LNCAP (cell line): ENCODE measurements around the gene TFAP2C.

ENCODE experiments used
- TF ChIP-seq, protein P1 (sequence below): fragments of 450-650 bp; IDR thresholded peaks from 2 replicates; pipeline ENCODE4 v1.5.1; 2017; ENCODE audit warnings: mild to moderate bottlenecking

TFAP2C gene

DNA sequence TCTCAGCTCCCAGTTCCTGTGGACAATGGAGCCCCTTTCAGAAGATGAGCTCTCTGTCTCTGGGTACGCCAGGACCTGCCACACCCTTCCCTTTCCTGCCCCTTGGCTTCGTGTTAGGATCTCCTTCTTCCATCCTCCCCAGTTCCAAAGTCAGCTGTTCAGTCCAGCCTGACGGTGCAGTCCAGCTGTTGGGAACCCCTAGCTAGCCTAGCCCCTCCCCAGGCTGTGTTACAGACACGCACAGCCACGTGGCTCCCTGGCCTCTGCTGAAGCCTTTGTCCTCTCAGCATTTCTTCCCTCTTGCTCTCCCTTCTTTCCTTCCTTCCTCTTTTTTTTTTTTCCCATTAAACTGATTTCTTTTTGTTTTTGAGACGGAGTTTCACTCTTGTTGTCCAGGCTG is 12.4 kb upstream of the TFAP2C start:
- TF ChIP-seq, protein P1, sequence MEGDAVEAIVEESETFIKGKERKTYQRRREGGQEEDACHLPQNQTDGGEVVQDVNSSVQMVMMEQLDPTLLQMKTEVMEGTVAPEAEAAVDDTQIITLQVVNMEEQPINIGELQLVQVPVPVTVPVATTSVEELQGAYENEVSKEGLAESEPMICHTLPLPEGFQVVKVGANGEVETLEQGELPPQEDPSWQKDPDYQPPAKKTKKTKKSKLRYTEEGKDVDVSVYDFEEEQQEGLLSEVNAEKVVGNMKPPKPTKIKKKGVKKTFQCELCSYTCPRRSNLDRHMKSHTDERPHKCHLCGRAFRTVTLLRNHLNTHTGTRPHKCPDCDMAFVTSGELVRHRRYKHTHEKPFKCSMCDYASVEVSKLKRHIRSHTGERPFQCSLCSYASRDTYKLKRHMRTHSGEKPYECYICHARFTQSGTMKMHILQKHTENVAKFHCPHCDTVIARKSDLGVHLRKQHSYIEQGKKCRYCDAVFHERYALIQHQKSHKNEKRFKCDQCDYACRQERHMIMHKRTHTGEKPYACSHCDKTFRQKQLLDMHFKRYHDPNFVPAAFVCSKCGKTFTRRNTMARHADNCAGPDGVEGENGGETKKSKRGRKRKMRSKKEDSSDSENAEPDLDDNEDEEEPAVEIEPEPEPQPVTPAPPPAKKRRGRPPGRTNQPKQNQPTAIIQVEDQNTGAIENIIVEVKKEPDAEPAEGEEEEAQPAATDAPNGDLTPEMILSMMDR = no peak

DNA sequence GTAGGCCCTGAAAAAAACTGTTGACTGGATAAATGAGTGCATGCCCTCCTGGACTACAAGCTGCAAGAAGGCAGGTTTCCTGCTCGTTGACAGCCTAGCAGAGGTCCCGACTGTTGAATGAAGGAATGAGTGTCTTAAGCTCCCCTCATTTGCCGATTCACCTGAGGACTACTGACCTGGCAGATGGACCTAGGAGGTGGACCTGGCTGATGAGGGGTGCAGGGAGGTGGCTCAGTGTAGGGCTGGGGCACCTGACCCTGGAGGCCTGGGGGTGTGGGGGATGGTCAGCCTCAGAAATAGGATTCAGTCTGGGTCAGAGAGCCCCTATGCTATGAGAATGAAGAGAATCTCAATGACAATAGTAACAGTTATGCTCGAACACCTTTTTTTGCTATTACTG is 11.6 kb upstream of the TFAP2C start:
- TF ChIP-seq, protein P1 = no peak

GRCh38 chr20:56621730-56622129 is 7.4 kb upstream of the TFAP2C start:
- TF ChIP-seq, protein P1 = no peak

GRCh38 chr20:56624786-56625681 is 4.1 kb upstream of the TFAP2C start:
- TF ChIP-seq, protein P1 = no peak

DNA sequence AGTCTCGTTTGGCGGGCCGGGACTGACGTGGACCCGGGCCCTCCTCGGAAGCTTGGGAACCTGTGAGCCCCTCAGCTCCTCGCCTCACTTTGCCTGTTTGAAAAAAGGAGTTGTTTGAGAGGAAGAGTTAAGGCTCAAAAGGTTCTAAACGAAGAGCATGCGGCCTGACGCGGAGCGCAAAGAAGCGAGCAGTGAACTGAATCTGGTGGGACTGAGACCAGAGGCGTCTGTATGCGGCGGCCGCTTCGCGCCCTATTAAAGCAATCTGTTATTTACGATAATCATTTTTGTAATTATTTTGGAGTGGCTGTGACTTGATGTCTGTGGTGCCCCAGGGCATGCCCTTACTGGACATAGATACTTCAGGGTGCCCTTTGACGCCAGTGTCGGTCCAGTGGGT is 3.3 kb upstream of the TFAP2C start:
- TF ChIP-seq, protein P1 = no peak

DNA sequence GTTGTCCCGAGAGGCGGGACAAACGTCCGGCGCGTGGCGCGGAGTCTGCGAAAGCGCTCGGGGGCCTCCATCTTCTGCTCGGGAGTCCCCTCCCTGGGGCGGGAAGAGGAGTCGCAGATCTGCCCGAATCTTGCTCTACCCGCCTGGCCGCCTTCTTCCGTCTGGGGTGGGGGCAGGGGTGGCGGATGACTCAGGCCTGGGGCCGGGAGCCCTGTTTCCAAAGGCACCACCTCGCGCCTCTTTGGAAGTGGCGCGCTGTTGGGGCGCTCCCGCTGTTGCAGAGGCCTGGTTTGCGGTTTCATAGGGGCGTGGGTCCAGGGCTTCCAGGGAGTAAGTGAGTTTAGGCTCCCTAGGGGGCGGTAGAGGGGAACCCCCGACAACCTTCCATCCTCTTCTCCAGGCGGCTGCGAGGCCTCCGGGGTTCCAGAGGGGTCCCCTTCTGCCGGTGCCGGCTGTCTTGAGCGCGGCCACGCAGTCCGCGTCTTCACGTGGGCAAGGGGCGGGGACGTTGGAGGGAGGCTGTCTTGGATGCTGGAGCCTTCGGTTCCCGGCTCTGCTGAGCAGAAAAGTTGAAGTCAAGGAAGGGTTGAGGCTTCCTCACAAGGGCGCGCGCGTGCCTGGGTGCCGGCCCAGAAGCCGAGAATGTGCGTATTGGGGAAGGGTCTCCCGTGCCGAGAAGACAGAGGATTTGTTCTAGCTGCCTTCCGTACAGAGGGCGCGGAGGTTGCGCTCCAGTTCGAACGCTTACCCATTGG is 2.6 kb upstream of the TFAP2C start:
- TF ChIP-seq, protein P1 = no peak

DNA sequence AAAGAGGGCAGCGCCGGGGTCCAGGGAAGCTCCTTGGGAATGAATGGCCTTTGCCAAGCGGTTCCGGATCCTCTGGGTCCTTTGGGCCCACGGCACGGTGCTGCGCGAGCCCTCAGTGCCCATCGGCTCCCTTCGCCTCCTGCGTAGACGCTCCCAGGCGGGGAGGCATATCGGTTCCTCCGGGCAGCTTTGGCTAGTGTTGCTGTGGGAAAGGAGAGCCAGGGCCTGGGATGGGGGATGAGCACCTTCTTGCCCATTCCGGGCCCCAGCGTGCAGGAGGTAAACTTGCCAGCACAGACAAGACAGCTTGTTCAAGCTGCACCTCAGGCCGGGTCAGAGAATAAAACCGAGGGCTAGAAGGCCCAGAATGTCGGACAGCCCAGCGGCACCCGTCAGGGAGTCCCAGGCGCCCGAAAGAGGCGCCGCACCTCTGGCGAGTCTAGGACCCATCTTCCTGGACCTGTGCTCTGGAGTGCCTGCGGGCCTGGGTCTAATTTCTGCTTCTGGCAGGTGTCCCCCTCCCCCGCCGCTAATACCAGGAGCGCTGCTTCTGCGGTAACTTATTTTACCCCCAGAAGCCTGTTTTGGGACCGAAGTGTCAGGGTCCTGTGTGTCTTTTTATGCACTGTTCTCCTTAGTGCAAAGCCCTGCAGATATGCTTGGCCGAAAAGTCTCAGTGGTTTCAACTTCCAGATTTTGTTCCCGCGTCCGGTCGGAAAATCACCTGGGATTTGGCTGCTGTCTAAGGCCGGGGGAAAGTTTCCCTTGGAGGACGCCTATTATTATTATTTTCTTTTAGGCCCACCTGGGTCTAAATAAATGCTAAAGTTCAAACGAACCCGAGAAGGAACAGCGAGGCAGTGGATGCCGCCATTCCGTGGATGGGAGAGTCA is 1.7 kb upstream of the TFAP2C start:
- TF ChIP-seq, protein P1 = no peak
